GM19324 (cell line): ENCODE data around the gene HERC3.

Experiments used
- ATAC-seq: cut with Tn5 transposase; IDR thresholded peaks from one replicate; pipeline ENCODE4 v1.9.1; 2021; ENCODE audit warnings: mild to moderate bottlenecking, moderate library complexity; ENCODE audit not compliant: unreplicated experiment, low FRiP score

HERC3 gene

DNA sequence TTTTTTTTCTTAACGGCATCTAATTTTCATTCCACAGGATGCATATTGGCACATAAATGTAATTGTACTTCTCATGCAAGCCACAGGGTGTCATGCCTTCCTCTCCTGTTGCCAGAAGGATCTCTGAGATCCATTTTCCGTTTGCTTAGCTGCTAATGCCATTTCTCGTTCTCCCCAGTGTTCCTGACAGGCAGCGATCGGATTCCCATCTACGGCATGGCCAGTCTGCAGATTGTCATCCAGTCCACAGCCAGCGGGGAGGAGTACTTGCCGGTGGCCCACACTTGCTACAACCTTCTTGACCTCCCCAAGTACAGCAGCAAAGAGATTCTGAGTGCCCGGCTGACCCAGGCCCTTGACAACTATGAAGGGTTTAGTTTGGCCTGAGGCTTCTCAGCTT is 114.3 kb downstream of the HERC3 start:
- ATAC-seq, result no peak

DNA sequence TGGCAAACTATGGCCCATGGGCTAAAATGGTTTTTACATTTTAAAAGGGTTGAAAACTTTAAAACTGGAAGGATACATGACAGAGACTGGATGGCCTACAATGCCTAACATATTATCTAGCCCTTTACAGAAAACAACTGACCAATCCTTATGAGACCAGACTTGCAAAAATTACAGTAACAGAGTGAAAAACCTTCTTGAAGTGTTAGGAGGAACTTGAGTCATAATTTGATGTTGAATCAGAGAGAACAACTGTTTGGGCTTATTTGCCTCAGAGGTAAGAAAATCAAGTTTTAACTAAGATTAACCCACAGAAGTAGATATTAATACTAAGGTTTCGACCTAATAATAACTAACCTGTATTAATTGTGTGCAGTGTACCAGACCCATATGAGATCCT is 117.7 kb downstream of the HERC3 start:
- ATAC-seq, result no peak

DNA sequence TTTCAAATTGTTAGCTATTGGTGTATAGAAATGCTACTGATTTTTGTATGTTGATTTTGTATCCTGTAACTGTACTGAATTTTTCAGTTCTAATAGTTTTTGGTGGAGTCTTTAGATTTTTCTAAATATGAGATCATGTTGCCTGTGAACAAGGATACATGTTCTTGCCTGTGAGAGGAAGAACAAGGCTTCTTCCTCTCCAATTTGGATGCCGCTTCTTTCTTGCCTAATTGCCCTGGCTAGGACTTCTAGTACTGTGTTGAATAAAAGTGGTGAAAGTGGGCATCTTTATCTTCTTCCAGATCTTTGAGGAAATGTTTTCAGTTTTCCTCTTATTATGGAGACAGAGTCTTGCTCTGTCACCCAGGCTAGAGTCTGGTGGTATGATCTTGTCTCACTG is 121.5 kb downstream of the HERC3 start:
- no peak for ATAC-seq

DNA sequence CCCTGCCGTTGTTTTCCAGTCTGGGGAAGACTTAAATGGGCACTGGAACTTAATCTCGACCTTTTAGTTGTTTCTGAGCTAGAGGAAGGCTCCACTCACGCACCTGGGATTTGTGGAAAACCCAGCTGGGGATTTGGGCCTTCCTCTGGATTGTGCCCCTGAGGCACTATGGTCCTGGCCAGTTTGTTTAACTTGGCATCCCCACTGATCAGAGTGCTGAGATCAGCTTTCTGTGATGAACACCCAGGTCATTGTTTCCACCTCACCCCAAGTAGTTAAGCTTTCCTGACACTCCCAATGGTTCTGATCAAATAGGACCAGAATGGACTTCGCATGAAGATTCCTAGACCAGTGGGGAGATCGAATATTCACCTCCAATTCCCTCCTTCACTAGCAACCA is 125.8 kb downstream of the HERC3 start:
- ATAC-seq, result no peak

DNA sequence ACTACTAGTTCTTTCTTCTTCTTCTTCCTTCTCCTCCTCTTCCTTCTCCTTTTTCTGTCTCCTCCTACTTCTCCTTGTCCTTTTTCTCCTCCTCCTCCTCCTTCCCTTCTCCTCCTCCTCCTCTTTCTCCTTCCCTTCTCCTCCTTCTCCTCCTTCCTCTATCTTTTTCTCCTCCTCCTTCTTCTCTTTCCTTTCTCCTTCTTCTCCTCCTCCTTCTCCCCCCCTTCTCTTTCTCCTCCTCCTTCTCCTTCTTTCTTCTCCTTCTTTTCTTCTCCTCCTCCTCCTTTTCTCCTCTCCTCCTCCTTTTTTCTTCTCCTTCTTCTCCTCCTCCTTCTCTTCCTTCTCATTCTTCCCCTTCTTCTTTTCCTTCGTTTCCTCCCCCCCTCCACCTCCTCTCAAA is 127.1 kb downstream of the HERC3 start:
- no peak for ATAC-seq

DNA sequence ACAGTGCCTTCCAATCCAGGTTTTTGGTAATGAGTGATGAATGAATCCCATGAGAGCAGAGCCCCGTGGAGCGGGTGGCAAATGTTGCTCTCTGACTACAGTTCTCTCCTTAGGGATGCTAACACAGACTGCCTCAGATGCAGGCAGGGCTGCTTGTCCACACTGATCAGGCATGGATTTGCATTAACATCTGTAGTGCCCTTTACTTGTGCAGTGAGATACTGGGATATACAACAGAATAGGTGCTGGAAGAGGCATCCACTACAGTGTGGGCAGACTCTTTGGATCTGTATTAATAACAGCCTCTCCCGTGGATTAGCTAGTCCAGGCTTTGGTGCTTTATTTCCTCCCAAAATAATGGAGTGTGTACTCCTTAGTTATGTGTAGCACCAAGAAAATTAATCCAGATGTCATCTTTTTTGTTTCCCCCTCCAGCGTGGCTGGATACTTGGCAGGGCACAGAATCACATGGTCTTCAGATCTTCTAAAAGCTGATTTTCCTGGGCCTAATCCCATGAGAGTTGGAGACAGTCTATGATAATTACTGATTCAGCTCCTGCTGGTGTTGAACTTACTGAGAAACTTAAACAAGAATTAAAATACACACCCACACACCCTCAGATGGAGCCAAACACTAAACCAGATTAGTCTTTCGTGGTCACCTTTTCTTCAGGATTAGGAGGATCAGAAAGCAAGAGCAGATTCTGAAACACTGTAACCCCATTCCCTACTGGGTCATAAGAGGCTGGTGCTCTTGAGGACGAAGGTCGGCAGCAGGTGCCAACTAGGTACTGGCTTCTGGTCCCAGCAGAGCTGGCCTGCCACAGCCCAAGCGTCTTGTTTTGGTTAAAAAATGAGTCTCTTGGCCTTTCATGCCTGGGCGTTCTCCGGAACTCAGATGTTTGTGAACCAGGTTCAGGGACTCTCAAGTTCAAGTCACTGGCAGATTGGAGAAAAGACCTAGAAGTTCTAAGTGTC is 128.5 kb downstream of the HERC3 start:
- ATAC-seq, result no peak

DNA sequence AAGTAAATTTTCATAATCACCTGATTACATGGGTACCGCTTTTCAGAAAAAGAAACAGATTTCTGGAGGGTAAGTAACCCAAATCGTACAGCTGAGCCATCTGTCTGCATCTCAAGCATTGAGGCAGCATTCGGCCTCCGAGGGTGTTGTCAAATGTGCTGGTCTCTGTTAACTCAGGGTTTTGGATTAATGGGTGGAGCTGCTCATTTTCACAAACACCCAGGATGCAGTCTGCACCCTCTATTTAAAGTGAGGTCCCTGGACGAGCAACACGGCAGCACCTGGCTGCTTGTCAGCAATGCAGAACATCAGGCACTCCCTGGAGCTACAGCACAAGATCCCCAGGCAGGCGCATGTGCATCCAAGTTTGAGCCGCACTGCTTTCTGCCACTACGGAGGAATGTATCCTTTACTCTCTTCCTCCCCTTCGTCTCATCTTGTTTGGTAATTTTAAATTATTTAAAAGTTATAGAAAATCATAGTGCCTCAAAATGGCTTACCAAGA is 130.0 kb downstream of the HERC3 start:
- no peak for ATAC-seq

DNA sequence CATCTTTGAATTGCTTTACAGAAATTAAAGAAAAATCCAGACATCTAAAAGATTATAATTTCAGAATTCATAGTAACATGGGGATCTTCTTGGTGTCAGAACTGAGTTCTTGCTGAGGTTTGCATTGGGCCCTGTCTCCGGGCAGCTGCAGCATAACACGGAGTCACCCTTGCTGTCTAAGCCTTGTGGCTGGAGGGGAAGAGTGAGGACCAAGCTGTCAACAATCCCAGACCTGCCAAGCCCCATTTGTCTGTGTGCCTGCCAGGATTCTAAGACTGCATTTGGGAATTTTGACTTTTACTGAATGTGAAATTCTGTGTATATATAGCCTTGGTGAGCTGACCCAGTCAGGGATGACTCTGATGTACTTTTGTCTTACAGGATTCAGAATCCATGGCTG is 130.5 kb downstream of the HERC3 start:
- no peak for ATAC-seq

DNA sequence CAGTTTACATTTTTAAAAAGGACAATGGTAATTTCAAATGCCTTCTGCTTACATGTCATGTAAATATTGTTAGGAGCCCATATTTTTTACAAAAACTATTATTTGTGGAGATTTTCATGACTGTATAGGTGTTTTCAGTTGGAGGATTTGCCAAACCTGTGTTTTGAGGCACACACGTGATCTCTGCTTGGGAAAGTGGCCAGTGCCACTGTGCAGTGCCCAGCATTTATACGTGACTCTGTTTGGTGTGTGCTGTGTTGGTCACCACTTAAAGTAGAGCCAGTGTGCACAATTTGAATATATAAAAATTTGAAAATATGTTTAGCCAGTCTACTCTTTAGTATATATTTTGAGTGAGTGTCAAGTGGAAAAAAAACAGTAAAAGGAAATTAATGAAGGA is 132.1 kb downstream of the HERC3 start:
- no peak for ATAC-seq

DNA sequence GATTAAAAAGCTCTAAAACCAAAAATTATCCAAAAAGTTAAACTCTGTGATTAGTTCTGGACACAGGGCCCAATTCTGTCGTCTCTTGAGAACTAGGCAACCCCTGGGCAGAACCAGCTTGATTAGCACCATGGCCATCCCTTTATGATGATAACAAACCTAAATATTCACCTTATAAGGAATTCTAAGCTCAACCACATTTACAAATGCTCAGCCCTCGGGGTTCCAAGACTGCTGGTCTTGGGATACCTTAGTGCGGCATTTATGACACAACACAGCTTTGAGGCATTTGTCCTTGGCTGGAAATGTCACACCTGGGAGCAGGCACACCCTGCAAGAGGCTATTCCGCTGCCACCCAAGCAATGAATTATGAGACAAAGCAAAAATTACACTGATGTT is 132.9 kb downstream of the HERC3 start:
- no peak for ATAC-seq

DNA sequence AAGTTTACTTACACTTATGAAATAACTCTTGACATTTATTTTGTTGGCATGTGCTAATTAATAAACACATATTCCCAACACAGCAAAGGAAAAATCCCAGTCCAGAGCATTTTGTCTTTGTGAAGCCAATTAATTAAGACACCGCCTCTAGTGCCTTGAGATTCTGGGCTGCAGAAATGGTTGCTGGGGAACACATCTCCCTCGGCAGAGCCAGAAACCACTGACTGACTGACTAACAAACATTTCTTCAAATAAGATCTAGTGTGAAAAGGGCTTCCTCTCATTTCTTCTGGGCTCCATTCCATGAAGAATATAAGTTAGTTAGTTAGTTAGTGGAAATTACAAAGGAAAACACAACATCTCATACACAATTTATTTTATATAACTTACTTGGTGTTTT is 133.7 kb downstream of the HERC3 start:
- ATAC-seq, result no peak

DNA sequence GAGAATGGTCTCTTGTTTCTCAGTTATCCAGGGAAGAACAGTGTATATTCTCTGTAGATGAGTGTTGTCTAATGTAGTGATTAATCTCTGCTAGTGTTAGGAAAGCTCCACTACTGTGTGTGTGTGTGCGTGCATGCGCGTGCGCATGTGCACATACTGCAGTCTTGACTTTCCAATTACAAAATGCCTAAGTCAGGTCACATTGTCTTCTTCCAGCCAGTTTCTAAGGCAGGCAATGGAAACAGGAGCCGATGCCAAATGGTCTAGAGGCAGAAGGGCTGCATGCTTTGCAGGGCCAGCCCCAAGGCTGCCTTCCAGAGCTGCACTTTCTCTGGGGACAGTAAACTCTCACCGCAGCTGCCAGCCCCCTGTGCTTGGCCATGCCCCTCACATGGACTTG is 135.9 kb downstream of the HERC3 start:
- no peak for ATAC-seq

DNA sequence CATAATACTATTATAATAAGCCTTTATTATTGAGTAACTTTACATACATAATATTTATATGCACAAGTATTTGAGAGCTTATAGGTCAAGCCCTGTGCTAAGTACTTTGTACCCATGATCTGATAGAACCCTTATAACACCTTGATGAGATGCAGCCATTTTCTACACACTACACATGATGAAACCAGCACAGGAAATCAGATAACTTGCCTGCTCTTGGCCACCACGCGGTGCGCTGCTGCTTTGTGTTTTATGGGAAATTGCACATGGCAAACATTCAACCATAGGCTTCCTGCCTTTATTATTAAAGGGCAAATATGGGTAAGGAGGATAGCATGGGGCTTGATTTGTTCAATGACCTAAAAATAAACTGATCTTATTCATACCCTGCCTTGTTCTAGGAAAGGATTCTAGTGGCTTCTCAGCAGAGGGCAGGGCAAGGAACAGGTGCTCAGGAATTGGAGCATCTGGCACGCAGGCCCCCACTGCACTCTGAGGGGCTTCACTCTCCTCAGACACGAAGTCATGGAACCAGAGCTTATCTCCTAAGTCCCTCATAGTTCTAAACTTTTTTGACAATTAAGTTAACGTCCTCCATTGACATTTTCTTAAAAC is 137.0 kb downstream of the HERC3 start:
- no peak for ATAC-seq

DNA sequence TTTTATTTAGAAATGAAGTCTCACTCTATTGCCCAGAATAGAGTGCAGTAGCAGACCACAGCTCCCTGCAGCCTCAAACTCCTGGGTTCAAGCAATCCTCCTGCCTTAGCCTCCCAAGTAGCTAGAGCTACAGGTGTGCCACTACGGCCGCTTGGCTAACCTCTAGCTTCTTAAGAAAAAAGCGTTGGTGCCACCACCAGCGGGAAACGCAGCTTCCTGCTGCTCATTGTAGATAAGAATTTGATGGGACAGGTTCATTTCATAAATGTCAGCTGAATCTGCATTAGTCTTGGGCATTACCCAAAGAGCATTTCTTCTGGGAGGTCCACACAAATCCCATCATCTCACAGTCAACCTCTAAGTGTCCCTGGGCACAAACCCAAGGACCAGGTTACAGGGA is 138.5 kb downstream of the HERC3 start:
- no peak for ATAC-seq

DNA sequence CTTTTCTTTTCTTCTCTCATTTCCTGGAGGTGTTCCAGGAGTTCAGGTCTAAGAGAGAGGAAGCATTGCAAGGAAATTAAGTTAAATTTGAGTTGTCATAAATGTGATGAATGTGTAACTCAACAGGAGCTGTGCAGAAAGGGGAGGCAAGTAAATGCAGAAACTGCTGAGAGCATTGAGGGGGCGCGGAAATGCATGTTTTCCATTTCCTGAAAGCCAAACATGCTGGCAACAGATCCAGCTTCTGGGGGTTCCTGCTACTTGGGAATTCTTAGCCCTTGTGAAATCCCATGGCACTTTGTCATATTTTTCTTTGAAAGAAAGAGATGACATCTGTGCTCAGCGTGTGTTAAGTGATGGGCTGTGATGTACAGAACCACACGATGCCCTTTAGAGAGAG is 139.1 kb downstream of the HERC3 start:
- no peak for ATAC-seq

DNA sequence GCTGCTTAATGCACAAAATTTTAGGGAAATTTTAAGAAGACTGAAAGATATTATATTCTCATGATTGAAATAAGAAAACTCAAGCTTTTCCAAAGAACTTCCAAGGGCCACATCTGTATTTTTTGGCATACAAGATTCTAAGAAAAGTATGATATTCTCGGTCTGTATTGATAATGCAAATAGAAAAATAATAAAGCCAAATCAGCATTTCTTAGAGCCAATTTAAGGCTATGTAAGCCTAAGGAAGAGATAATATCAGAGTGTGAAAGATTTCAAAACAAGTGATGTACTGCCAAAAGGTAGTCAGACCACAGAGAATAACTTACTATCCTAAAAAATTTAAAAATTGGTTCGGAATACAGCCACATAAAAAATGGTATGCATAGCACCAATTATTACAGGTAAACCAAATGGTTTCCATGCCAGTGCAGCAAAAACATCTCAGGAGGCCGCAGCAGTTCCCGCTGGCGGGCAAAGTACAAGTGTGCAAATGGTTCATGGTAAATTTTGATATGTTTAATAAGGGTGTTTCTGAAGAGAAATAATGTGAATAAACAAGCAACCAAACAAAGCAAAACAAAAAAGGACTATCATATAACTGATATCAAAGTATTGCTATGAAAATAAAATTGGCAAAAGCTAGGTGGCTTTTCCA is 140.6 kb downstream of the HERC3 start:
- no peak for ATAC-seq

DNA sequence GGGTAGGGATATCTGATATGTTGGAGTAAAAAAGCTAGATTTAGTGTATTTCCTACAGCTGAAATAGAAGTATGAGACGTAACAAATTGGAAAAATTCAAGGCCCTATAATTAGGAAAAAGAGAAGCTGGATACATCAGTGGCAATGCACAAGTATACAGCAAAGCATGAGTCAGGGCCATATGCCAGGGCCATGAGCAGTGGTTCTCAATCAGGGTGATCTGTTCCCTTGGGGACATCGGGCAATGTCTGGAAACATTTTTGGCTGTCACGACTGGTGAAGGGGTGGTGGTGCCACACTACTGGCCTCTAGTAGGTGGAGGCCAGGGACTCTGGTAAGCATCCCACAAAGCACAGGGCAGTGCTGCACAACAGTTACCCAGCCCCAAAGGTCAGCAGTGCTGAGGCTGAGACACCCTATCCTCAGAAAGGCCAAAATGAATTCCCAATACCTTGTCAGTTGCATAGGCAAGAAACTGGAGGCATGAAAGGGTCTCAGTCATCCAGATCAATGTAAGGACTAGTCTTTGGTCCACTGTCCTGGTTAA is 142.2 kb downstream of the HERC3 start:
- ATAC-seq, result no peak

DNA sequence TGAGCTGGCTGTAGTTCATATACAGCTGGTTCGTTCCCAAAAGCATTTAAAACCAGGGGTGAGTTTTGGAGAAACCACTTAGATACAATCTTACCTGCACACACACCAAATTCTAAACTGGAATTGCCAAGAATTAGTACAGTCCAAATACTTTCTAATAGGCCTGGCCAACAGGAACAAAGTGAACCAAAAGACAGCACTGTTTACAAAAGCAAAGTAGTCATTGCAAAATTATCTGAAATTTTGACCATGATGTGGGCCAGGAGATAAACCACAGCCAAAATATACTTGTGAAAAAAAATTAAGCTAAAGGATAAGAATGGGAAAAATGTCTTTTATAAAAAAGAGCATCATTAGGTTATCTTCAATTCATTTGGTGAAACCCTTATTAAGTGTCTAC is 143.3 kb downstream of the HERC3 start:
- ATAC-seq, result no peak

DNA sequence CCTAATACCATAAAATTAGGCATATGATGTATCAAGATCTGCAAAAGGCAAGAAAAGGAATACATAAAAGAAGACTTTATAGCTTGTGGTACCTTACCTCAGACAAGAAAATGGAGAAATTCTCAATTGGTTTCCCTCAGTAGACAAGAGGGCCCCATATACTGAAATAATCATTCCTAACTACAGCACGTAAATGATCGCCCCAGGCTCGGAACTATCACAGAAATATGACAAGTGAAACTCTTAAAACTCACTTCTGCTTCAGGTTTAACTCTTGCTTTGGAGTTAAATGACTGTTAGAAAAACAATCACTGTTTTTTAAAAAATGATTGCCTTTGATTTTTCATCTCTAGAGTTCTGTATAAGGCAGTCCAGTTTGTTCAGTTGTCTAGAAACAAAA is 144.0 kb downstream of the HERC3 start:
- no peak for ATAC-seq

DNA sequence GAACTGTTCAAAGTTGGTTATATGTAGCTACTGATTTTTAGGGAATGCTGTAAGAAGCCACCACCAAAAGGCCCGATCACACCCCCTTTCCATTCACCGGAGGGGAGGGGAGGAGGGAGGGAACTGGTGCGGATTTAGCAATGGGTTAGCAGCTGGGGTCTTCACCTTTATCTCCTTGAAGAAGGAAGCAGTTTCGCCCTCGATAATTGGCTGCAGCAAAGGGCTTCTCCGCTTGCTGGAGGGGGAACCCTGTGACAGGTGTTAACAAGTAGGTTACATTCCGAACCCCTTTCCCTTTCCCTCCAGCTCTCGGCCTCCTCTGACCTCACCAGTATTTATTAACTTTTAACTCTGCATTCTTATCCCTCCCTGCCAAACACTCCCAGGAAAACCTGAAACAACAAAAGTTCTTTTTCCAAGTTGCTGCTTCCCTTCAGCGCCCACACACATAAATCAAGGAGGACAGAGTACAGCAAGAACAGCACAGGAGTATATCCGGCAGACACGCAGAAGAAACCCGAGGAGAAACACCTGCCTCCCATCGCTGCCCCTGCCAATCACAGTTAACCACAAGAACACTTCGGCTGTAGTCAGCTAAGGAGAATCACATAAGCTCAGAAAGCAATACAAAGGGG is 145.1 kb downstream of the HERC3 start:
- ATAC-seq, result no peak

DNA sequence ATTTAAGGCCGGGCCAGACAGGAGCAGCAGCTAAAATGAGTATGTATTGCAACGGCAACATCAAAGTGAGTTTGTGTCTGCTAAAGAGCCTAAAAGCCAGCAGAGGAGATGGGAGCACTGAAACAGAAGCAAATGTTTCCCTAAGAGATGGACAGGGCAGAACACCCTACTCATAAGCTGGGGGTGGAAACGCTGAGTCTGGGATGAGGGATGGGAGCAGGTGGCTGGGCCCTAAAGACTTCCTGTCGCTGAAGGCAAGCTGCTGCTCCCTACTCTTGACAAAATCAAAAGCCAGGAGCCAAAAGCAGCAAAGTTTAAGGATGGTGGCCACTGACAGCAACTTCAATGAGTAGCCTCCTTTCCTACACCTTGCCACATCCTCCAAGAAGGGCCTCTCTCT is 145.9 kb downstream of the HERC3 start:
- ATAC-seq, result no peak
